H1 (cell line): ENCODE results near the gene BTBD16. TPM values are rescaled to one million over a fixed set of nuclear protein-coding genes. Genes with fewer than 3 reads are reported as not detected.

Source experiments
- CTCF ChIA-PET: fragments of 300-600 bp; sonication (Branson Sonifier 250); formaldehyde crosslinking; loops from one replicate; lab custom pipeline; 2021; ENCODE audit not compliant: partially characterized antibody; lab: Charles Lee
- POLR2A ChIA-PET: fragments of 300-600 bp; sonication (Branson Sonifier 250); formaldehyde crosslinking; loops from one replicate; lab custom pipeline; 2021; ENCODE audit warnings: inconsistent platforms; ENCODE audit not compliant: partially characterized antibody; lab: Charles Lee
- DNase-seq, 2 experiments: peaks; one replicate each; pipeline versions ENCODE4 v3.0.0 to v3.0.0-alpha.2; 2010 to 2022; ENCODE audit warnings: low spot score in 2 of 2, low read depth in 1 of 2, mixed read lengths in 1 of 2
- FAIRE-seq: peaks from 2 replicates; lab custom pipeline; 2011; peaks lifted over from hg19 to GRCh38; lab: Jason Lieb, UNC
- H2AFZ ChIP-seq: 2 replicates; pipeline ENCODE4 v1.8.1; 2012; ENCODE audit warnings: low read length, inconsistent platforms
- H2AK5ac ChIP-seq: 2 replicates; pipeline ENCODE4 v1.6.1; 2013; ENCODE audit warnings: low read depth, low read length
- H2BK120ac ChIP-seq: replicated peaks from 2 replicates; pipeline ENCODE3; 2013; ENCODE audit warnings: low read depth, low read length, inconsistent platforms
- H2BK12ac ChIP-seq: 2 replicates; pipeline ENCODE4 v1.6.1; 2013; ENCODE audit warnings: low read depth, low read length
- H2BK15ac ChIP-seq: 2 replicates; pipeline ENCODE4 v1.6.1; 2013; ENCODE audit warnings: low read length
- H2BK20ac ChIP-seq: 2 replicates; pipeline ENCODE4 v1.6.1; 2013; ENCODE audit warnings: low read length
- H2BK5ac ChIP-seq: 2 replicates; pipeline ENCODE4 v1.6.1; 2013; ENCODE audit warnings: low read depth, low read length
- H3K14ac ChIP-seq: 2 replicates; pipeline ENCODE4 v1.6.1; 2013; ENCODE audit warnings: inconsistent platforms; ENCODE audit not compliant: insufficient read length
- H3K18ac ChIP-seq: 2 replicates; pipeline ENCODE4 v1.6.1; 2013; ENCODE audit warnings: low read length; ENCODE audit errors: extremely low read depth
- H3K23ac ChIP-seq: 2 replicates; pipeline ENCODE4 v1.6.1; 2013; ENCODE audit warnings: inconsistent platforms; ENCODE audit not compliant: insufficient read length
- H3K23me2 ChIP-seq: 2 replicates; pipeline ENCODE4 v1.6.1; 2013; ENCODE audit warnings: low read depth, low read length
- H3K27ac ChIP-seq: 2 replicates; pipeline ENCODE4 v1.6.1; 2011; ENCODE audit warnings: low read depth, low read length, inconsistent platforms
- H3K27me3 ChIP-seq, 4 experiments: replicated peaks in 1 of 4; 1 replicate in 1 of 4; 2 replicates in 3 of 4; pipeline versions ENCODE4 v1.6.1 to v1.8.1; 2011 to 2013; ENCODE audit warnings: low read length in 3 of 4, mild to moderate bottlenecking in 3 of 4, inconsistent platforms in 2 of 4, mixed read lengths in 2 of 4, moderate library complexity in 1 of 4; ENCODE audit not compliant: control insufficient read depth in 3 of 4, insufficient read depth in 3 of 4; ENCODE audit errors: extremely low read depth in 1 of 4
- H3K36me3 ChIP-seq, 4 experiments: 2 replicates each; pipeline versions ENCODE4 v1.6.1 to v1.8.1; 2011 to 2013; ENCODE audit warnings: mild to moderate bottlenecking in 4 of 4, low read length in 3 of 4, moderate library complexity in 2 of 4, control low read depth in 1 of 4, inconsistent platforms in 1 of 4; ENCODE audit not compliant: insufficient read depth in 4 of 4, control insufficient read depth in 2 of 4
- H3K4ac ChIP-seq: replicated peaks from 2 replicates; pipeline ENCODE3; 2013; ENCODE audit warnings: low read length, low read depth, mixed read lengths, inconsistent platforms; ENCODE audit not compliant: insufficient read length
- H3K4me1 ChIP-seq, 4 experiments: replicated peaks in 1 of 4; 1 replicate in 1 of 4; 2 replicates in 3 of 4; pipeline versions ENCODE4 v1.6.1 to v1.8.1; 2011 to 2013; ENCODE audit warnings: low read length in 3 of 4, inconsistent platforms in 2 of 4, mixed read lengths in 1 of 4; ENCODE audit not compliant: insufficient read depth in 4 of 4, control insufficient read depth in 3 of 4
- H3K4me2 ChIP-seq, 2 experiments: 2 replicates each; pipeline versions ENCODE4 v1.6.1 to v1.8.1; 2011 to 2013; ENCODE audit warnings: low read depth in 2 of 2, low read length in 2 of 2, control low read depth in 1 of 2, inconsistent platforms in 1 of 2, mild to moderate bottlenecking in 1 of 2; ENCODE audit not compliant: insufficient read depth in 1 of 2
- H3K4me3 ChIP-seq, 4 experiments: fragments of 200-600, 300-600 bp in 1 of 4; sonication (generic), shearing (Covaris generic), sonication (Bioruptor Twin) in 1 of 4; 2 replicates each; pipeline versions ENCODE4 v1.5.1 to v1.8.1; 2011 to 2016; ENCODE audit warnings: low read length in 4 of 4, low read depth in 3 of 4, control low read depth in 2 of 4, inconsistent platforms in 2 of 4, mild to moderate bottlenecking in 2 of 4, mixed read lengths in 1 of 4, moderate library complexity in 1 of 4; ENCODE audit not compliant: insufficient read depth in 2 of 4; ENCODE audit errors: extremely low read depth in 1 of 4
- H3K56ac ChIP-seq: replicated peaks from 2 replicates; pipeline ENCODE3; 2013; ENCODE audit warnings: low read depth, mild to moderate bottlenecking, mixed read lengths, low read length, inconsistent platforms; ENCODE audit not compliant: insufficient read length
- H3K79me1 ChIP-seq: 2 replicates; pipeline ENCODE4 v1.6.1; 2013; ENCODE audit warnings: low read depth, low read length, control low read depth
- H3K79me2 ChIP-seq, 2 experiments: 2 replicates each; pipeline versions ENCODE4 v1.6.1 to v1.8.1; 2012 to 2013; ENCODE audit warnings: low read length in 2 of 2, mild to moderate bottlenecking in 2 of 2, inconsistent platforms in 1 of 2; ENCODE audit not compliant: insufficient read depth in 2 of 2, control insufficient read depth in 1 of 2
- H3K9ac ChIP-seq, 4 experiments: replicated peaks in 1 of 4; 1 replicate in 1 of 4; 2 replicates in 3 of 4; pipeline versions ENCODE4 v1.6.1 to v1.8.1; 2011 to 2013; ENCODE audit warnings: low read depth in 3 of 4, low read length in 3 of 4, control low read depth in 2 of 4, mild to moderate bottlenecking in 2 of 4, moderate library complexity in 2 of 4, inconsistent platforms in 1 of 4; ENCODE audit errors: extremely low read depth in 1 of 4
- H3K9me3 ChIP-seq, 2 experiments: 2 replicates each; pipeline versions ENCODE4 v1.6.1 to v1.8.1; 2012 to 2013; ENCODE audit warnings: mild to moderate bottlenecking in 2 of 2, moderate library complexity in 2 of 2, control low read depth in 1 of 2, inconsistent platforms in 1 of 2, low read depth in 1 of 2, low read length in 1 of 2, mixed read lengths in 1 of 2; ENCODE audit not compliant: insufficient read depth in 2 of 2
- H4K20me1 ChIP-seq, 2 experiments: replicated peaks in 1 of 2; 2 replicates each; pipeline versions ENCODE3 to v1.8.1; 2011 to 2013; ENCODE audit warnings: inconsistent platforms in 2 of 2, low read length in 2 of 2, mild to moderate bottlenecking in 1 of 2; ENCODE audit not compliant: insufficient read depth in 2 of 2, control insufficient read depth in 1 of 2
- H4K5ac ChIP-seq: 2 replicates; pipeline ENCODE4 v1.6.1; 2013; ENCODE audit warnings: low read length, low read depth, mixed read lengths, inconsistent platforms; ENCODE audit not compliant: insufficient read length
- H4K8ac ChIP-seq: 2 replicates; pipeline ENCODE4 v1.8.0; 2013; ENCODE audit warnings: mild to moderate bottlenecking, moderate library complexity, low read length, inconsistent platforms; ENCODE audit not compliant: insufficient read depth; ENCODE audit errors: extremely low read depth
- H4K91ac ChIP-seq: replicated peaks from 2 replicates; pipeline ENCODE3; 2013; ENCODE audit warnings: low read length, mixed read lengths, inconsistent platforms; ENCODE audit not compliant: insufficient read length
- CTCF ChIP-seq, 3 experiments: IDR thresholded peaks; 1 replicate in 2 of 3; 2 replicates in 1 of 3; pipeline versions ENCODE4 v1.5.1 to v1.6.1; 2011; ENCODE audit warnings: low read length in 3 of 3, mild to moderate bottlenecking in 3 of 3, inconsistent platforms in 2 of 3, low read depth in 1 of 3, moderate library complexity in 1 of 3; ENCODE audit not compliant: insufficient read depth in 1 of 3; ENCODE audit errors: control extremely low read depth in 1 of 3
- EP300 ChIP-seq, 2 experiments: IDR thresholded peaks; 1 replicate in 1 of 2; 2 replicates in 1 of 2; pipeline ENCODE4 v1.6.1; 2011 to 2012; ENCODE audit warnings: low read depth in 2 of 2, low read length in 2 of 2, mild to moderate bottlenecking in 2 of 2, borderline replicate concordance in 1 of 2, inconsistent platforms in 1 of 2, moderate library complexity in 1 of 2
- HDAC6 ChIP-seq: IDR thresholded peaks from one replicate; pipeline ENCODE4 v1.7.1; 2012; ENCODE audit warnings: low read depth, mild to moderate bottlenecking, inconsistent platforms, low read length, moderate library complexity
- SAP30 ChIP-seq: fragments of 300-600 bp; sonication (generic); IDR thresholded peaks from 2 replicates; pipeline ENCODE4 v1.7.1; 2012; ENCODE audit warnings: low read length, moderate library complexity, mild to moderate bottlenecking, inconsistent platforms; ENCODE audit not compliant: insufficient read depth, insufficient replicate concordance
- SP1 ChIP-seq: IDR thresholded peaks from 2 replicates; pipeline ENCODE4 v1.6.1; 2011; ENCODE audit warnings: low read depth, low read length
- WGBS, 2 experiments: shearing (Covaris generic) in 1 of 2; methylation state at CpG; one replicate each; pipeline versions ENCODE4 v1.1.6 to v1.1.7; 2013 to 2015; ENCODE audit warnings: low lambda C conversion rate in 2 of 2, mixed read lengths in 2 of 2, inconsistent platforms in 1 of 2, low coverage in 1 of 2, missing lambda C conversion rate in 1 of 2; ENCODE audit not compliant: insufficient replicate concordance in 2 of 2, insufficient coverage in 1 of 2, insufficient read length in 1 of 2; ENCODE audit errors: extremely low coverage in 1 of 2, missing lambda C conversion rate in 1 of 2; 5-methylcytosine and 5-hydroxymethylcytosine counted together
- polyA plus RNA-seq, 7 experiments: library from polyadenylated mRNA; depleted of rRNA in 3 of 7; stranded (reverse) in 5 of 7; unstranded in 2 of 7; fragments of >200 nt in 5 of 7; fragments of 200-250 nt in 2 of 7; gene quantifications; 1 replicate in 5 of 7; 2 replicates in 1 of 7; 4 replicates in 1 of 7; pipeline versions ENCODE4 v1.2.1 to v1.2.3, GENCODE V29; 2011 to 2013; ENCODE audit warnings: missing spikeins in 2 of 7, mixed read lengths in 2 of 7
- total RNA-seq: library from RNA; stranded (reverse); fragmentation: NEBNext Ultra II Directional; extraction: Animal tissue kit (Norgen Biotek cat#: 25700); gene quantifications from 2 replicates; pipeline ENCODE4 v1.2.1, GENCODE V29; 2021

BTBD16 gene
- total and polyA plus RNA-seq, 2 of the 8 experiments (the other 6 are each of a cell fraction or from before 2014, with no cell fraction given): 0.05 TPM; not detected in 1

GRCh38 chr10:122302315-122302714 lies 31.2 kb downstream of the BTBD16 start:
- CTCF ChIA-PET: interaction anchor here (0.8 to 2.2 kb wide), 10 partner anchors 22 to 401 kb away, joined by 3 to 31 read pairs (median 4); no protein-coding TSS in a partner anchor
- 90% methylated on average over 4 of the region's 4 CpGs; no CpG with 5 or more reads in 1 of the 2 experiments for WGBS, 2 experiments
- FAIRE-seq: no peak

More at GRCh38 chr10:122302315-122302714, 31.2 kb downstream of the BTBD16 start:
- Histone ChIP-seq H3K27ac (no peak overlapping the region), H3K4me2 (no peak overlapping the region), H4K8ac (no peak overlapping the region), H3K23ac (no peak overlapping the region), H2BK15ac (no peak overlapping the region), H3K18ac (no peak overlapping the region), H2AK5ac (no peak overlapping the region), H3K79me1 (no peaks in the 10 kb centered on the region), H4K5ac (no peak overlapping the region), H3K27me3 (no peaks in the 10 kb centered on the region), H2BK120ac (no peak overlapping the region), H3K36me3 (no peaks in the 10 kb centered on the region), H3K4ac (no peak overlapping the region), H2BK5ac (no peak overlapping the region), H3K23me2 (no peaks in the 10 kb centered on the region), H3K79me2 (no peaks in the 10 kb centered on the region), H4K91ac (no peak overlapping the region), H3K9ac (no peak overlapping the region), H3K4me3 (no peak overlapping the region), H2BK20ac (no peak overlapping the region), H4K20me1 (no peaks in the 10 kb centered on the region), H2BK12ac (no peak overlapping the region), H3K4me1 (peaks cover 0 to 3% (median 2%) of the 10 kb centered on the region in 4 experiments; a peak in 6 of 7 replicates), H2AFZ (no peak overlapping the region), H3K14ac (no peak overlapping the region), H3K9me3 (no peaks in the 10 kb centered on the region), H3K56ac (no peak overlapping the region)
- POLR2A ChIA-PET: interaction anchor here (1.4 kb wide), 1 partner anchor 131 kb away, joined by 3 read pairs; no protein-coding TSS in a partner anchor
- no peak for TF ChIP-seq SAP30
- no peak for TF ChIP-seq EP300 (IDR thresholded peaks at IDR 0.05; ENCODE audit: borderline replicate concordance in 1 of 2, low read depth in 2 of 2, low read length in 2 of 2)
- no peak for TF ChIP-seq CTCF (IDR thresholded peaks at IDR 0.05; ENCODE audit: control extremely low read depth in 1 of 3, insufficient read depth in 1 of 3, low read depth in 1 of 3, low read length in 3 of 3)
- TF ChIP-seq SP1: no peak
- TF ChIP-seq HDAC6: no peak
- no peak for DNase-seq
